ENCODE data around the gene RABAC1.

DNA sequence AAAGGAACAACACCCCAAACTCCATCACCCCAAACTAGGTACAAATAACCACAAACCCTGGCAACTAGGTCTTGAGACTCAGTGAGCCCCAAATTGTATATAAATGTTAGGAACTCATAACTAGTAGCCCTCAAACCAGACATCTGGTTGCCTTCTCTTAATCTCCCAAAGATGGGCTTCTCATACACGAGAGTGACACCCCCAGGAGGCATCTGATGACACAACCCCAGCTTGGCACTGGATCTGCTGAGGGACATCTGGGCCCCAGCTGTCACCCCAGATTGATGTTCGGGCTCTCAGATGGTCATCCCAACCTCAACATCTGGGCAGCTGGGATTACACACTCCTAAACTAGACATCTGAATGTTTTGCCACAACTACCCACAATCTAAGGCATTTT lies 14.8 kb downstream of the RABAC1 start:
- no peak for TF ChIP-seq SMC3 (IDR thresholded peaks at IDR 0.05; ENCODE audit: borderline replicate concordance, low read length)
- no peak for TF ChIP-seq EP300 (IDR thresholded peaks at IDR 0.05; ENCODE audit: borderline replicate concordance in 1 of 2, control insufficient read depth in 1 of 2, low read depth in 2 of 2, low read length in 2 of 2)
- TF ChIP-seq KDM1A (IDR thresholded peaks at IDR 0.05; ENCODE audit: borderline replicate concordance): no peak
- no peak for TF ChIP-seq POLR2A (IDR thresholded peaks at IDR 0.05; ENCODE audit: low read depth, low read length)
- no peak for TF ChIP-seq JUND (IDR thresholded peaks at IDR 0.05; ENCODE audit: low read depth, low read length)
- TF ChIP-seq, protein P1, sequence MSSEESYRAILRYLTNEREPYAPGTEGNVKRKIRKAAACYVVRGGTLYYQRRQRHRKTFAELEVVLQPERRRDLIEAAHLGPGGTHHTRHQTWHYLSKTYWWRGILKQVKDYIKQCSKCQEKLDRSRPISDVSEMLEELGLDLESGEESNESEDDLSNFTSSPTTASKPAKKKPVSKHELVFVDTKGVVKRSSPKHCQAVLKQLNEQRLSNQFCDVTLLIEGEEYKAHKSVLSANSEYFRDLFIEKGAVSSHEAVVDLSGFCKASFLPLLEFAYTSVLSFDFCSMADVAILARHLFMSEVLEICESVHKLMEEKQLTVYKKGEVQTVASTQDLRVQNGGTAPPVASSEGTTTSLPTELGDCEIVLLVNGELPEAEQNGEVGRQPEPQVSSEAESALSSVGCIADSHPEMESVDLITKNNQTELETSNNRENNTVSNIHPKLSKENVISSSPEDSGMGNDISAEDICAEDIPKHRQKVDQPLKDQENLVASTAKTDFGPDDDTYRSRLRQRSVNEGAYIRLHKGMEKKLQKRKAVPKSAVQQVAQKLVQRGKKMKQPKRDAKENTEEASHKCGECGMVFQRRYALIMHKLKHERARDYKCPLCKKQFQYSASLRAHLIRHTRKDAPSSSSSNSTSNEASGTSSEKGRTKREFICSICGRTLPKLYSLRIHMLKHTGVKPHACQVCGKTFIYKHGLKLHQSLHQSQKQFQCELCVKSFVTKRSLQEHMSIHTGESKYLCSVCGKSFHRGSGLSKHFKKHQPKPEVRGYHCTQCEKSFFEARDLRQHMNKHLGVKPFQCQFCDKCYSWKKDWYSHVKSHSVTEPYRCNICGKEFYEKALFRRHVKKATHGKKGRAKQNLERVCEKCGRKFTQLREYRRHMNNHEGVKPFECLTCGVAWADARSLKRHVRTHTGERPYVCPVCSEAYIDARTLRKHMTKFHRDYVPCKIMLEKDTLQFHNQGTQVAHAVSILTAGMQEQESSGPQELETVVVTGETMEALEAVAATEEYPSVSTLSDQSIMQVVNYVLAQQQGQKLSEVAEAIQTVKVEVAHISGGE (CRISPR knock-in tag; IDR thresholded peaks at IDR 0.05): no peak
- TF ChIP-seq GABPA (IDR thresholded peaks at IDR 0.05; ENCODE audit: low read depth): no peak
- no peak for TF ChIP-seq SREBF2 (IDR thresholded peaks at IDR 0.05; ENCODE audit: low read length)
- TF ChIP-seq POLR2AphosphoS5 (IDR thresholded peaks at IDR 0.05; ENCODE audit: low read length): no peak
- TF ChIP-seq, protein P2, sequence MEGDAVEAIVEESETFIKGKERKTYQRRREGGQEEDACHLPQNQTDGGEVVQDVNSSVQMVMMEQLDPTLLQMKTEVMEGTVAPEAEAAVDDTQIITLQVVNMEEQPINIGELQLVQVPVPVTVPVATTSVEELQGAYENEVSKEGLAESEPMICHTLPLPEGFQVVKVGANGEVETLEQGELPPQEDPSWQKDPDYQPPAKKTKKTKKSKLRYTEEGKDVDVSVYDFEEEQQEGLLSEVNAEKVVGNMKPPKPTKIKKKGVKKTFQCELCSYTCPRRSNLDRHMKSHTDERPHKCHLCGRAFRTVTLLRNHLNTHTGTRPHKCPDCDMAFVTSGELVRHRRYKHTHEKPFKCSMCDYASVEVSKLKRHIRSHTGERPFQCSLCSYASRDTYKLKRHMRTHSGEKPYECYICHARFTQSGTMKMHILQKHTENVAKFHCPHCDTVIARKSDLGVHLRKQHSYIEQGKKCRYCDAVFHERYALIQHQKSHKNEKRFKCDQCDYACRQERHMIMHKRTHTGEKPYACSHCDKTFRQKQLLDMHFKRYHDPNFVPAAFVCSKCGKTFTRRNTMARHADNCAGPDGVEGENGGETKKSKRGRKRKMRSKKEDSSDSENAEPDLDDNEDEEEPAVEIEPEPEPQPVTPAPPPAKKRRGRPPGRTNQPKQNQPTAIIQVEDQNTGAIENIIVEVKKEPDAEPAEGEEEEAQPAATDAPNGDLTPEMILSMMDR (IDR thresholded peaks at IDR 0.05 in 2 of 3, conservative IDR thresholded peaks at IDR 0.05 in 1 of 3; ENCODE audit: control insufficient read depth in 2 of 3, extremely low read depth in 1 of 3, insufficient read depth in 1 of 3, low read depth in 3 of 3, low read length in 3 of 3): no peak
- TF ChIP-seq HDAC6 (IDR thresholded peaks at IDR 0.05; ENCODE audit: unreplicated experiment): no peak
- no peak for TF ChIP-seq SUPT20H (IDR thresholded peaks at IDR 0.05; ENCODE audit: borderline replicate concordance, control insufficient read depth, low read depth, low read length)
